ENCODE measurements around the gene TMEM178B.
"Not testable (repeated sequence)": the region's sequence is repeated elsewhere in the genome, so short reads cannot be mapped to it uniquely, and the experiment has no call there.

GRCh38 chr7:141116661-141117060 is 42.8 kb downstream of the TMEM178B start:
- not testable (repeated sequence) for TF ChIP-seq POLR2A (conservative IDR thresholded peaks at IDR 0.05); ARID2 (IDR thresholded peaks at IDR 0.05); BACH1 (tag; IDR thresholded peaks at IDR 0.05); CREB1 (IDR thresholded peaks at IDR 0.05); CREB1 (CRISPR knock-in tag; IDR thresholded peaks at IDR 0.05); MEF2A (IDR thresholded peaks at IDR 0.05; ENCODE audit: control insufficient read depth, low read depth, low read length); SP1 (CRISPR knock-in tag; IDR thresholded peaks at IDR 0.05); YY1 (IDR thresholded peaks at IDR 0.05; ENCODE audit: borderline replicate concordance in 1 of 3, control insufficient read depth in 1 of 3, extremely low read depth in 1 of 3, insufficient read depth in 3 of 3, insufficient read length in 1 of 3, insufficient replicate concordance in 2 of 3, low read depth in 1 of 3, low read length in 2 of 3); CTCF (IDR thresholded peaks at IDR 0.05 in 2 of 3, conservative IDR thresholded peaks at IDR 0.05 in 1 of 3; ENCODE audit: insufficient read depth in 2 of 3, low read depth in 1 of 3, low read length in 3 of 3); GATA2 (CRISPR knock-in tag; IDR thresholded peaks at IDR 0.05)
